GM12864 (cell line): ENCODE measurements around the gene MCTP2.

ENCODE experiments used
- DNase-seq: peaks from one replicate; pipeline ENCODE4 v3.0.0-alpha.2; 2011; ENCODE audit warnings: low read depth
- H3K4me3 ChIP-seq: 2 replicates; pipeline ENCODE4 v1.5.1; 2011; ENCODE audit warnings: mild to moderate bottlenecking, low read depth, low read length, control low read depth
- TF ChIP-seq, protein P1 (sequence below): IDR thresholded peaks from 2 replicates; pipeline ENCODE4 v1.5.1; 2011; ENCODE audit warnings: low read depth, mild to moderate bottlenecking, moderate library complexity, low read length, control low read depth, inconsistent platforms; ENCODE audit errors: missing control alignments

Gene MCTP2

DNA sequence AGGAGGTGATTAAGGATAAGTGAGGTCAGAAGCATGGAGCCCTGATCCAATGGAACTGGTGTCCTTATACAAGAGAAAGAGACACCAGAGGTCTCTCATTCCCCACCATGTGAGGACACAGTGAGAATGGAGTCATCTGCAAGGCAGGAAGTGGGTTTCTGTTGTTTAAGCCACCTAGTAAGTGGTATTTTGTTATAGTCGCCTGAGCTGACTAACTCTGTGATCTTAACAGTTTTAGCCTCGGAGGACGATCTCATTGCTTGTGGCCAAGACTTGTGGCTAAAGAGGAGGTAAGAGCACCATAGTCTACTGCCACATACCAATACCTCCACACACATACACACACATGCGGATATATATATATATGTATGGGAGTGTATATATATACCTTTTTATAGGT, 73.8 kb downstream of the MCTP2 start:
- TF ChIP-seq, protein P1, sequence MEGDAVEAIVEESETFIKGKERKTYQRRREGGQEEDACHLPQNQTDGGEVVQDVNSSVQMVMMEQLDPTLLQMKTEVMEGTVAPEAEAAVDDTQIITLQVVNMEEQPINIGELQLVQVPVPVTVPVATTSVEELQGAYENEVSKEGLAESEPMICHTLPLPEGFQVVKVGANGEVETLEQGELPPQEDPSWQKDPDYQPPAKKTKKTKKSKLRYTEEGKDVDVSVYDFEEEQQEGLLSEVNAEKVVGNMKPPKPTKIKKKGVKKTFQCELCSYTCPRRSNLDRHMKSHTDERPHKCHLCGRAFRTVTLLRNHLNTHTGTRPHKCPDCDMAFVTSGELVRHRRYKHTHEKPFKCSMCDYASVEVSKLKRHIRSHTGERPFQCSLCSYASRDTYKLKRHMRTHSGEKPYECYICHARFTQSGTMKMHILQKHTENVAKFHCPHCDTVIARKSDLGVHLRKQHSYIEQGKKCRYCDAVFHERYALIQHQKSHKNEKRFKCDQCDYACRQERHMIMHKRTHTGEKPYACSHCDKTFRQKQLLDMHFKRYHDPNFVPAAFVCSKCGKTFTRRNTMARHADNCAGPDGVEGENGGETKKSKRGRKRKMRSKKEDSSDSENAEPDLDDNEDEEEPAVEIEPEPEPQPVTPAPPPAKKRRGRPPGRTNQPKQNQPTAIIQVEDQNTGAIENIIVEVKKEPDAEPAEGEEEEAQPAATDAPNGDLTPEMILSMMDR = no peak
- DNase-seq = no peak
- no peak overlapping the region for H3K4me3 ChIP-seq

GRCh38 chr15:94306700-94307650, 75.6 kb downstream of the MCTP2 start:
- TF ChIP-seq, protein P1 = no peak
- DNase-seq = peak; percentile 55
- no peak overlapping the region for H3K4me3 ChIP-seq

- TF ChIP-seq, protein P1 = no peak
- no peak for DNase-seq
- no peak overlapping the region for H3K4me3 ChIP-seq
Observed at GRCh38 chr15:94312946-94313345, 81.6 kb downstream of the MCTP2 start.

DNA sequence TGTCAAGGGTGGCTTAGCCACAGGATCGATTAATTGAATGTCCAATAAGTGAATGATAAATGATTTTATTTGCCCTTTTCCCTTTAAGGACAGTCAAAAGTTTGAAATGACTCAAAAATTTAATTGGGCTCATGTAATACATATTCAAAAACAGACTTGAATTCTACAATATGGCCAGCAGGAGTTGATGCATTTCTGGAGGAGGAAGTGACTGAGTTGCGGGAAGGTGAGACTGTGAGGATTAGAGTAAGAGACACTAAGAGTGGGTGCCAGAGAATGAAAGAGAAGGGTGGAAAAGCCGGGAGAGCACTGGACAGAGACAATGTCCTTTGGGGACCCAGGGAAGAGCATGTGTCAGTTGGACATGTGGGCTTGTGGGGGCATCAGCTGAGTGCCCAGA, 83.3 kb downstream of the MCTP2 start:
- H3K4me3 ChIP-seq = no peak overlapping the region
- TF ChIP-seq, protein P1 = no peak
- DNase-seq = no peak

GRCh38 chr15:94317211-94317610, 85.8 kb downstream of the MCTP2 start:
- TF ChIP-seq, protein P1 = no peak
- no peak for DNase-seq
- H3K4me3 ChIP-seq = no peak overlapping the region

DNA sequence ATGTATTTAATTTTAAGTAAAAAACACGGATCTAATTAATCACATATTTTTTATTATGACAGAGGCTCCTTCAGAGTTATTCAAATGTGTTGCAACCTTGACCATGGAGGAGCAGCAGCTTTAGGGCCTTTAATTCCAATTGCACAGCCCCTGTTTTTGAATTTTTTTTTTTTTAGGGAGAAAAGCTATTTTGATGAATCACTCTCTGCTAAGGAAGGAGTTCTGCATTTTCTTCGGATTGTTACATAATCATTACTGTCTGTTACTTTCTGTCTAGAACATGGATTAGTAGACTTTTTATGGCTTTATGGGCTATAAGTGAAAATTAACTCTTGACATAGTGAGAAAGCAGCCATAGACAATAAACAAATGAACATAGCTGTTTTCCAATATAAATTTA, 90.8 kb downstream of the MCTP2 start:
- no peak overlapping the region for H3K4me3 ChIP-seq

More for the DNA sequence above, 90.8 kb downstream of the MCTP2 start:
- DNase-seq = no peak
- TF ChIP-seq, protein P1 = no peak
